ENCODE measurements around the gene UBE2G2. TPM values are rescaled to one million over a fixed set of nuclear protein-coding genes. Genes with fewer than 3 reads are reported as not detected.
A peak's percentile ranks its signal among the peaks of the same experiment; 100 is the strongest.

The UBE2G2 gene
- total RNA-seq, 3 donors from 2014 or later: 64.2 to 85.4 (median 66.8) TPM

GRCh38 chr21:44813727-44814126, 12.1 kb upstream of the UBE2G2 start:
- ATAC-seq (no peak), DNase-seq (no peak)
- no peak for TF ChIP-seq CTCF (IDR thresholded peaks at IDR 0.05)
- Histone ChIP-seq H3K9me3 (no peaks in the 10 kb centered on the region), H3K4me3 (no peak overlapping the region), H3K36me3 (ENCODE audit: low read depth) (no peaks in the 10 kb centered on the region), H3K4me1 (ENCODE audit: low read depth) (peaks cover 4% of the 10 kb centered on the region)
- intact Hi-C loops (cut with DNase I, micrococcal nuclease): no loop called here

GRCh38 chr21:44813149-44813548, 11.5 kb upstream of the UBE2G2 start:
- intact Hi-C loops (cut with DNase I, micrococcal nuclease): no loop called here
- ATAC-seq: no peak
- no peaks in the 10 kb centered on the region for H3K9me3 ChIP-seq
- TF ChIP-seq CTCF (IDR thresholded peaks at IDR 0.05): no peak
- no peak for DNase-seq
- H3K36me3 ChIP-seq (ENCODE audit: low read depth): no peaks in the 10 kb centered on the region
- H3K4me3 ChIP-seq: no peak overlapping the region
- H3K4me1 ChIP-seq (ENCODE audit: low read depth): peaks cover 4% of the 10 kb centered on the region

GRCh38 chr21:44812640-44813039, 11.0 kb upstream of the UBE2G2 start:
- no peak for DNase-seq
- H3K9me3 ChIP-seq: no peaks in the 10 kb centered on the region
- TF ChIP-seq CTCF (IDR thresholded peaks at IDR 0.05): no peak
- no peaks in the 10 kb centered on the region for H3K36me3 ChIP-seq (ENCODE audit: low read depth)
- ATAC-seq: no peak
- no peak overlapping the region for H3K4me3 ChIP-seq
- intact Hi-C loops (cut with DNase I, micrococcal nuclease): no loop called here
- peaks cover 4% of the 10 kb centered on the region for H3K4me1 ChIP-seq (ENCODE audit: low read depth)

- Histone ChIP-seq H3K4me3 (no peak overlapping the region), H3K4me1 (ENCODE audit: low read depth) (no peaks in the 10 kb centered on the region), H3K9me3 (no peaks in the 10 kb centered on the region), H3K36me3 (ENCODE audit: low read depth) (no peaks in the 10 kb centered on the region)
- intact Hi-C loops (cut with DNase I, micrococcal nuclease): no loop called here
- DNase-seq: no peak
- TF ChIP-seq CTCF (IDR thresholded peaks at IDR 0.05): no peak
- ATAC-seq: peak; percentile 28
Measured at GRCh38 chr21:44810779-44811178, 9.2 kb upstream of the UBE2G2 start.

GRCh38 chr21:44805859-44806258, 4.2 kb upstream of the UBE2G2 start:
- no peak for TF ChIP-seq CTCF (IDR thresholded peaks at IDR 0.05)
- intact Hi-C loops (cut with DNase I, micrococcal nuclease): no loop called here

GRCh38 chr21:44805226-44805625, 3.6 kb upstream of the UBE2G2 start:
- DNase-seq (no peak), ATAC-seq (no peak)
- no peaks in the 10 kb centered on the region for H3K36me3 ChIP-seq (ENCODE audit: low read depth)
- intact Hi-C loops (cut with DNase I, micrococcal nuclease): no loop called here
- no peak overlapping the region for H3K4me3 ChIP-seq
- H3K9me3 ChIP-seq: no peaks in the 10 kb centered on the region
- no peak for TF ChIP-seq CTCF (IDR thresholded peaks at IDR 0.05)
- peaks cover 10% of the 10 kb centered on the region for H3K4me1 ChIP-seq (ENCODE audit: low read depth)

More at GRCh38 chr21:44805859-44806258, 4.2 kb upstream of the UBE2G2 start:
- H3K4me1 ChIP-seq (ENCODE audit: low read depth): peaks cover 4% of the 10 kb centered on the region
- no peaks in the 10 kb centered on the region for H3K36me3 ChIP-seq (ENCODE audit: low read depth)
- DNase-seq: no peak
- no peaks in the 10 kb centered on the region for H3K9me3 ChIP-seq
- ATAC-seq: no peak
- H3K4me3 ChIP-seq: no peak overlapping the region
